IPS-18a (cell line): Measurements from ENCODE around the gene ADAM12.
A peak's percentile ranks its signal among the peaks of the same experiment; 100 is the strongest.

Experiments
- H3K27ac ChIP-seq: one replicate; pipeline ENCODE4 v1.5.1; 2013; ENCODE audit warnings: low read length
- H3K27me3 ChIP-seq: one replicate; pipeline ENCODE4 v1.6.1; 2013; ENCODE audit warnings: mild to moderate bottlenecking, low read length; ENCODE audit not compliant: control insufficient read depth, insufficient read depth
- H3K36me3 ChIP-seq: one replicate; pipeline ENCODE4 v1.6.1; 2013; ENCODE audit warnings: low read depth, low read length; ENCODE audit not compliant: control insufficient read depth
- H3K4me1 ChIP-seq: one replicate; pipeline ENCODE4 v1.6.1; 2013; ENCODE audit warnings: low read depth, low read length; ENCODE audit not compliant: control insufficient read depth
- H3K4me3 ChIP-seq: one replicate; pipeline ENCODE4 v1.5.1; 2013; ENCODE audit warnings: low read length
- H3K9ac ChIP-seq: one replicate; pipeline ENCODE4 v1.6.1; 2013; ENCODE audit warnings: mild to moderate bottlenecking, low read length, moderate library complexity
- H3K9me3 ChIP-seq: one replicate; pipeline ENCODE4 v1.6.1; 2013; ENCODE audit warnings: low read depth, low read length; ENCODE audit not compliant: control insufficient read depth

ADAM12 gene

DNA sequence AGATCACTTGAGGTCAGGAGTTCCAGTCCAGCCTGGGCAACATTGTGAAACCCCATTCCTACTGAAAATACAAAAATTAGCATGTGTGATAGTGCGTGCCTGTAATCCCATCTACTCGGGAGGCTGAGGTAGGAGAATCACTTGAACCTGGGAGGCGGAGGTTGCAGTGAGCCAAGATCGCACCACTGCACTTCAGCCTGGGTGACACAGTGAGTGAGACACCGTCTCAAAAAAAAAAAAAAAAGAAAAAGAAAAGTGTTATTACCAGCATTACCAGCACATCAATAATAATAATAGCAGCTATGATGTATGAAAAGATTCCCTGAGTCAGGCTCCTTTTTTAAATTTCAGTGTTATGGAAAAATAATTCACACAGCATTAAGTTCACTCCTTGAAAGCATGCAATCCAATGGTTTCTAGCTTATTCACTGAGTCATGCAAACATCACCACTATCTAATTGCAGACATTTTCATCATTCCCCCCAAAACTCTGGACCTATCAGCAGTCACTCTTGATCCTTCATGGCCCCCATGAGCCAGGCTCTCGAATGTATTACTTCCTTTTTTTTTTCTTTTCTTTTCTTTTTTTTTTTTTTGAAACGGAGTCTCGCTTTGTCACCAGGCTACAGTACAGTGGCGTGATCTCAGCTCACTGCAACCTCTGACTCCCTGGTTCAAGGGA, 263.5 kb downstream of the ADAM12 start:
- Histone ChIP-seq H3K27me3 (peaks cover 8% of the 10 kb centered on the region), H3K9me3 (no peaks in the 10 kb centered on the region), H3K27ac (no peak overlapping the region), H3K4me3 (no peak overlapping the region), H3K36me3 (no peaks in the 10 kb centered on the region), H3K9ac (no peak overlapping the region), H3K4me1 (peaks cover 15% of the 10 kb centered on the region)

DNA sequence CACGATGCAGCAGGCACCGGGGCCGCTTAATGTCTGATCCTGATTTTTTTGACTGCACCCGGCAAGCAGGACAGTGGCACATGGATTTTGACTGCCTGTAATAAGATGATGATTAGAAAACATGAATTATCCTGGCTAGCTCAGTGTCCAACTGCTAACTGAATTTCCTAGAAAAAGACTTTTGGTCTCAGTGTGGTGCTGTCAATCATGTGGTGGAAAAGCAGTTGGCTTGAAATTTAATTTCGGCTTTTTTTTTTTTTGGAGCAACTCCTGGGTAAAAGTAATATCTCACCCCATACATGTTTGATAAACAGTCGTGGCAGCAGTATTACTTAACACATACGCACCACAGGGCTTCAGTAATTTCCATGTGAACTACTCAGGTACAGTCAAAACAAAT, 264.2 kb downstream of the ADAM12 start:
- H3K27ac ChIP-seq: no peak overlapping the region
- H3K4me1 ChIP-seq: peaks cover 15% of the 10 kb centered on the region
- H3K36me3 ChIP-seq: no peaks in the 10 kb centered on the region
- no peak overlapping the region for H3K4me3 ChIP-seq
- H3K9ac ChIP-seq: no peak overlapping the region
- peaks cover 8% of the 10 kb centered on the region for H3K27me3 ChIP-seq
- H3K9me3 ChIP-seq: no peaks in the 10 kb centered on the region

DNA sequence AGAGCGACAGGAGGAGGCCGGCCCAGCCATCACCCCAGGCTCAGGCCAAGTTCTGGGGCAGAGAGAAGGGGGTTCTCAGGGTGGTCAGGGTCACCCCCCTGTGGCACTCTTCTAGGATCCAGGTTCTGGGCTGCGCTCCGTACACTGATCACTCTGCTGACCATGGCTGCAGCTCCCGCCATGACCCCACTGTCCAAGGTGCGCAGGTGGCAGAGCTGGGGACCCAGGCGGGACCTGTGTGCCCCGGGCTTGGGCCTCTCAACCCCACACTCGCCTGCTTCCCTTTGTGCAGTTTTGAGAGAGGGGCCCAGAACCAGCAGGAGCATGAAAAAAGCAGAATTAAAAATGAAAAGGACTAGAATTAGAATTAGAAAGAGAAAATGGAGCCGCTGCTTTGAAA, 264.8 kb downstream of the ADAM12 start:
- Histone ChIP-seq H3K9me3 (no peaks in the 10 kb centered on the region), H3K4me3 (peak overlapping the region; percentile 6)

DNA sequence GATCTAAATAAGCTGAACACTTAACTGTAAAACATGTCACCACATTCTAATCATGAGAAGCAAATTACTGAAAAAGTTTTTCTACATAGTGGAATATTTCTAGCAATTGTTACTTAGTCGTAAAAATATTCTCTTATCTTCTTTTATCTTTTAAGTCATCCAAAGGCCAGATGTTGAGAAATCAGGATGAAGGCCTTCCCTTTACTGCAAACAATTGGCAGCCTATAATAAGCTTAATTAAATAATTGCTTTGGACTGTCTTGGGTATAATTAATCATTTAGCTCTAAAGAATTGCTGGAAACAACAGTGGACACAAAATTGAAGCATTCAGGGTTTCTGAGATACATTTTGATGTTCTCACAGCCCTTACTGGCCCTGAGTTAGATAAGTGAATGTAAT, 265.4 kb downstream of the ADAM12 start:
- no peak overlapping the region for H3K9ac ChIP-seq
- no peak overlapping the region for H3K4me3 ChIP-seq
- H3K27me3 ChIP-seq: peaks cover 8% of the 10 kb centered on the region
- peaks cover 15% of the 10 kb centered on the region for H3K4me1 ChIP-seq
- no peaks in the 10 kb centered on the region for H3K36me3 ChIP-seq
- H3K9me3 ChIP-seq: no peaks in the 10 kb centered on the region
- no peak overlapping the region for H3K27ac ChIP-seq

More for the DNA sequence above, 264.8 kb downstream of the ADAM12 start:
- Histone ChIP-seq H3K9ac (no peak overlapping the region), H3K4me1 (peaks cover 15% of the 10 kb centered on the region), H3K36me3 (no peaks in the 10 kb centered on the region), H3K27me3 (peaks cover 8% of the 10 kb centered on the region), H3K27ac (no peak overlapping the region)

DNA sequence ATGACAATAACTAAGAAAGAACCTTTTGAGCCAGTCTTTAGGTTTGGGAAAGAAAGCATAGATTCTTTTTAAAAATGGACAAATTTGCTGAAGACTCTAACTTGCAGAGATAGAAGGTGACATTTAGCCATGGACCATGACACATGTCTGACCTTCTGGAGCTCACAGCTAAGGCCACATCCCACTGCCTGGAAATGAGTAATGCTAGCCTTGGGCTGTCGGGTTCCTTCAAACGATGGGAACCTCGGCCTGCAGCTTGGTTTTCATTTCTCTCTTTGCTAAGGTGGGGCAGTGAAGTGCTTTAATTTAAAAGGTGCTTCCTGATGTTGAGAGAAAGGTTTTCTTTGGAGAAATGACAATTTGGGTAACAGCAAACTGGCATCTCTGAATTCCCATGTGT, 268.7 kb downstream of the ADAM12 start:
- H3K27me3 ChIP-seq: peaks cover 8% of the 10 kb centered on the region
- no peak overlapping the region for H3K27ac ChIP-seq
- H3K4me1 ChIP-seq: peaks cover 31% of the 10 kb centered on the region
- no peaks in the 10 kb centered on the region for H3K9me3 ChIP-seq
- no peaks in the 10 kb centered on the region for H3K36me3 ChIP-seq
- H3K9ac ChIP-seq: no peak overlapping the region
- no peak overlapping the region for H3K4me3 ChIP-seq

DNA sequence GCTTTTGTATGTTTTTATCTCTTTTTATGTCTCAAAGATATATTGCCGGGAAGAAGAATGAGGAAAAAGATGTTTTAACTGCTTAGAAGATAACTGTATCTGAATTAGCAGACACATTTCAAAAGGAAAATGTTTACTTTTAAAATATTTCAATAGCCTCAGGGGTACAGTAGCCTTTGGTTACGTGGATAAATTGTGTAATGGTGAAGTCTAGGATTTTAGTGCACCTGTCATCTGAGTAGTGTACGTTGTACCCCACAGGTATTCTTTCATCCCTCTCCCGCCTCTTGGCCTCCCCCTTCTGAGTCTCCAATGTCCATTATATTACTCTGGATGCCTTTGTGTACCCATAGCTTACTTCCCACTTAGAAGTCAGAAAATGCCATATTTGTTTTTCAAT, 269.8 kb downstream of the ADAM12 start:
- no peak overlapping the region for H3K9ac ChIP-seq
- H3K4me3 ChIP-seq: no peak overlapping the region
- peaks cover 23% of the 10 kb centered on the region for H3K4me1 ChIP-seq
- H3K9me3 ChIP-seq: no peaks in the 10 kb centered on the region
- H3K36me3 ChIP-seq: no peaks in the 10 kb centered on the region
- peaks cover 8% of the 10 kb centered on the region for H3K27me3 ChIP-seq
- no peak overlapping the region for H3K27ac ChIP-seq

DNA sequence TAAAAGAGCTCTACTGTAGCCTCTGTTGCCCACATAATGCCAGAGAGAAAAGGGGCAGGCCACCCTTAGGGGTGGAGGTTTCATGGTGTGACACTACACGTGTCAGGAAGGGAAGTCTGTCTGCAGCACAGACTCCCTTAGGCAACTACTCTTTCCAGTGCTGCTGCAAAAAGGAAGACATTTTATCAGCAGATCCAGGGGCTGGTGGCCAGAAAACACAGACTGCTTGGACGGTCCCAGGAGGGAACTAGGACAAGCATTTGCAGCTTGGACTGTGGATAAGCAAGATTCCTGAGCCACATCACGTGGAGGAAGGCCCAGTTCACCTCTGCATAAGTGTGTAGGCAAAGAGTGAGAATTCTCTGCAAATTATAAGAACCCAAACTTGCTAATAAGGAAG, 271.1 kb downstream of the ADAM12 start:
- Histone ChIP-seq H3K27me3 (no peaks in the 10 kb centered on the region), H3K36me3 (no peaks in the 10 kb centered on the region), H3K9me3 (no peaks in the 10 kb centered on the region), H3K4me1 (peaks cover 16% of the 10 kb centered on the region), H3K9ac (no peak overlapping the region), H3K4me3 (no peak overlapping the region), H3K27ac (no peak overlapping the region)

DNA sequence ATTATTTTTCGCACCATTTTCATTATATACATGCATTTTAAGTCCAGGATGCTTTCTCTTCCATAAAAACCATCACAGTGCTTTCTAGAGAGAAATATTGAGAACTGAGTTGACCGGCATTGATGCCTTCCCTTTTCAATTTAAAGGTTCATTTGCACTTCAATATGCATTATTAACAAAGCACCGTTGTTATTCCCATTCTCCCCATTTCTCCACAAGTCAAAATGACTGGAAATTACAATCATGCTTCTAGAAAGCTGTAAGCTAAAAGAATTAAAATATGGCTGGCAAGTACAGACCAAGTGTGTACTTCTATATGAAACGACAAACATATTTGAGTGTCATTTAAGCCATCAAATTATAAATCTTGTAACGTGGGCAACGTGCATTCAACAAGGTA, 272.4 kb downstream of the ADAM12 start:
- Histone ChIP-seq H3K27ac (no peak overlapping the region), H3K36me3 (no peaks in the 10 kb centered on the region), H3K4me1 (peaks cover 16% of the 10 kb centered on the region), H3K9ac (no peak overlapping the region), H3K27me3 (no peaks in the 10 kb centered on the region), H3K9me3 (no peaks in the 10 kb centered on the region), H3K4me3 (no peak overlapping the region)

DNA sequence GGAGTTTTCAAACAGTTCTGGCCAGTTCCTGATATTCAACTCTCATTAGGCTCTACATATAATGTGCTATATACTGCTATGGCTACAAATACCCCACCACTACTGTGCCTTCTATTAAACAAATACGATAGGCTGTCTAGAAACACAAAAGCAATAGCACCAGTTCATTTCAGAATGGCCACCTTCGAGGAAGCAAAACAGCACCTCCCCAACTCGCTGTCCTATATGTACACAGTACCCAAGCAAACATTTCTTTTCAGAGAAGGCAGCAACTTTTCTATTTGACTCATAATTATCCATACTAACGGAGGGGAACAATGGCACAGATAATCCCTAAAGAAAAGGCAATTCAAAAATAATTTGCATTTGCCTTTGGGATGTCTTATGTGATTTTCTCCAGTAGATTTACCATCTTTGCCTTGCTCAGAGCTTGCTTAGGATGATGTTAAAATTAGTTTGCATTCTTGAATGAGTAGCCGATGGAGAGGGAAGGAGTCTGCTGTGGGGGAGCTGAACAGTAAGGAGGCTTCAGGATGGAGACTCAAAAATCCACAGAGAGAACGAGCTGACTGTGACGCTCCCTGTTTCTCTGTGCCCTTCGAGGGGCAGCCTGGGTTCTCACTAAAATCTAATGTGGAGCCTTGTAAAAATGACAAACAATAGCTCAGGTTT, 273.3 kb downstream of the ADAM12 start:
- Histone ChIP-seq H3K9me3 (no peaks in the 10 kb centered on the region), H3K4me3 (no peak overlapping the region), H3K36me3 (no peaks in the 10 kb centered on the region), H3K27ac (no peak overlapping the region), H3K27me3 (no peaks in the 10 kb centered on the region), H3K9ac (no peak overlapping the region), H3K4me1 (peaks cover 16% of the 10 kb centered on the region)

DNA sequence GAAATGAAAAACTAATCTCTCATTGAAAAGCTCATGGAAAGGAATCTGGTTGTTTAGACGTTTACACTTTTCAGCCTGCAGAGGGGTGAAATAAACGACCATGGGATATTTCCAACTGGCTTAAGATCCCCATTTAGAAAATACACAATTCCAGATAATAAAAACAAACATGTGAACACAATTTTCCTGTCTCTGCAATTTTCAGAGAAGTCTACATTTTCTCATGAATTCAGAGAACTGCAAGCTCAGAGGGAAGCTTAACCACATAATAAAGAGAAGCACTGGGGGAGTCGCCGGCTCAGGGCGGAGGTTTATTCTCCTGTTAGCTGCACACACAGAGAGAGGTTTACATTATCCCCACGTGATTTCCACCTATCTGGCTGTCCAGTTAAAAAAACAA, 276.8 kb downstream of the ADAM12 start:
- Histone ChIP-seq H3K4me3 (no peak overlapping the region), H3K9me3 (no peaks in the 10 kb centered on the region), H3K4me1 (peaks cover 16% of the 10 kb centered on the region), H3K9ac (no peak overlapping the region), H3K36me3 (no peaks in the 10 kb centered on the region), H3K27me3 (no peaks in the 10 kb centered on the region), H3K27ac (no peak overlapping the region)

DNA sequence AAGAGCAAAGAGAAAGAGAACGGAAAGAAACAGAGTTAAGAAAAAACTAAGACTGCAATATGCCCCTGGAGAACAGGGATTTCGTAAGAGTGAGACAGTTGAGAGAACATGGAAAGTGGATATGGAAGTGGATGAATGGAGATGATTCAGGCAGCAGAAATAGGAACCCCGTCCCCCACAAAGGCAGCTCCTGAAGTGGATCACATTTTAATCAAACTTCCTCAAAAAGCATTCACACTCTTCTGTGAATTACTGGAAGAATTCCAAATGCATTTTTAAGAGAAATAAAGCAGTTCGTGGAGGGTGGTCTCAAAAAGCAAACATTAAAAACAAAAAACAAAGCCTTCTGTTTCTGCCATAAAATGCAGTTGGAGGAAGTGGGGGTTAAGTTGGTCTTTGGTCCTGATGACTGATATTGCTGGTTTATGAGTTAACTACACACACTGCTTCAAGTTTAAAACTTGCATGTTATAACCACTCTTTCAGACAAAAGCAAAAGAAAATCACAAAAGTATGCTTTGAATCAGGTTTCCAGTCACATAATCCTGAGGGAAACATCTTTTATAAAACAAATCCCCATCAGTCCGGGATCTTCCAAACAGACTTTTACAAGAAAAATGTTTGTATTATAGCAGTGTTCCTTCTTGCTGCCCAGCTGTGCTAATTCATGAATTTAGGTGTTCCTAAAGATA, 277.6 kb downstream of the ADAM12 start:
- H3K36me3 ChIP-seq: no peaks in the 10 kb centered on the region
- H3K9ac ChIP-seq: no peak overlapping the region
- H3K4me3 ChIP-seq: no peak overlapping the region
- peaks cover 9% of the 10 kb centered on the region for H3K4me1 ChIP-seq
- no peak overlapping the region for H3K27ac ChIP-seq
- no peaks in the 10 kb centered on the region for H3K27me3 ChIP-seq
- H3K9me3 ChIP-seq: no peaks in the 10 kb centered on the region
